NCI-H524 treated with DMSO at 0.1 percent for 48 hours (cell line): ENCODE data around the gene TRIM39.

Experiments
- DNase-seq: peaks from one replicate; lab custom pipeline; 2025; lab: John Stamatoyannopoulos, UW

Gene TRIM39

DNA sequence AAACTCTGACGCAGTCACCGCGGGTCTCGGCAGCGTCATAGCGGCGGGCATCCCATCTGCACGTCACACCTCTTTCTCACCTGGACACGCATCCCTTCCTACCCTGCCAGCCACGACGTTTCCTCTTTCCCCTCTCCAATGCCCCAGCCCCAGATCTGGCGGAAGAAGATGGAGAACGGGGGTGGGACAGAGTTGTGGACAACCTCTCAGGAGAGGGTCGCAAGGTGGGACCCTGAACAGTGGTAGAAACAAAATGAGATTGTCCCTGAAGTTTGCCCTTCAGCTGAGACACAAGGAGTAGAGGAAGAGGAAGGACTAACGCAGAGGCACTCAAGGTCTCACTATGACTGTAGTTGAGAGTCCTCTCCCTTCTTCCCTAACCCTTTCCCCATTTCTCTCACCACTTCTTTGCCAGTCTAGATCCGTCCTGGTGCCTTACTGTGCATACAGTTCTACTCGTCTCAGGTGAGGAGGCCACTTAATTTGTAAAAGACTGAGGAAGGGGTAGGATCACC lies 562 bp downstream of the TRIM39 start:
- DNase-seq, result no peak

DNA sequence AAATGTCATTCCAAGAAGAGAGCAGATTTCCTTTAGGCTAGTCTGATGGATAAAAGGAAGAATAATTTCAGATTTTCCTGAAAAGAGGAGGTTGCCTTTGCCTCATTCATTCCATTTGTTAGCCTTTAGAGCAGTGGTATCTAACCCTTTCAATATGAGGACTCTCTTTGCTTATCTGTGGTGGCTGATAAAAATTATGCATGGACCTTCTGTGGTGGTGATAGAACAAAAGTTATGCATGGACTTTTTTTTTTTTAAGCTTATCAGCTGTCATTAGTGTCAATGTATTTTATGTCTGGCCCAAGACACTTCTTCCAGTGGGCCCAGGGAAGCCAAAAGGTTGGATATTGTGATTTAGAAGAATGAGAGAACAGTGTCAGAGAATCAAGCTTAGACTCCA lies 1.7 kb downstream of the TRIM39 start:
- DNase-seq, result no peak

DNA sequence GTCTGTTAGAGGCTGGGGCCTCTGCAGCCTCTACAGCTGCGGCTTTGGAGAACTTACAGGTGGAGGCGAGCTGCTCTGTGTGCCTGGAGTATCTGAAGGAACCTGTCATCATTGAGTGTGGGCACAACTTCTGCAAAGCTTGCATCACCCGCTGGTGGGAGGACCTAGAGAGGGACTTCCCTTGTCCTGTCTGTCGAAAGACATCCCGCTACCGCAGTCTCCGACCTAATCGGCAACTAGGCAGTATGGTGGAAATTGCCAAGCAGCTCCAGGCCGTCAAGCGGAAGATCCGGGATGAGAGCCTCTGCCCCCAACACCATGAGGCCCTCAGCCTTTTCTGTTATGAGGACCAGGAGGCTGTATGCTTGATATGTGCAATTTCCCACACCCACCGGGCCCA lies 2.6 kb downstream of the TRIM39 start:
- no peak for DNase-seq

DNA sequence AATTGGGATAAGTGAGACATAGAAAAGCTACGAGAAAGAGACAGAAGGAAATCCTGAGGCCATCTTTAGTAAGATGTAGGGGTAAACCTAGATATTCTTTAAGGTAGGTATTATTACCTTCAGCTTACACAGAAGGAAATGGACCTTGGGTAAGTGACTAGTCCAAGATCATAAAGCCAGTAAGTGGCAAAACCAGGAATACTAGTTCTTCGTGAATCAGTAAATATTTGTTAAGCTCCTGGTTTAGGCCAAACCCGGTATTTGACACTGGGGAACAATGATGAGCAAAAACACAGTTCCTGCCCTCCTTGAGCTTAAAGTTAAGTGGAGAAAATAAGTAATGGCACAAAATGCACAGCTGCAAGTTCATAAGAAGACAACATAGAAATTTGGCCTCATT lies 5.3 kb downstream of the TRIM39 start:
- no peak for DNase-seq

DNA sequence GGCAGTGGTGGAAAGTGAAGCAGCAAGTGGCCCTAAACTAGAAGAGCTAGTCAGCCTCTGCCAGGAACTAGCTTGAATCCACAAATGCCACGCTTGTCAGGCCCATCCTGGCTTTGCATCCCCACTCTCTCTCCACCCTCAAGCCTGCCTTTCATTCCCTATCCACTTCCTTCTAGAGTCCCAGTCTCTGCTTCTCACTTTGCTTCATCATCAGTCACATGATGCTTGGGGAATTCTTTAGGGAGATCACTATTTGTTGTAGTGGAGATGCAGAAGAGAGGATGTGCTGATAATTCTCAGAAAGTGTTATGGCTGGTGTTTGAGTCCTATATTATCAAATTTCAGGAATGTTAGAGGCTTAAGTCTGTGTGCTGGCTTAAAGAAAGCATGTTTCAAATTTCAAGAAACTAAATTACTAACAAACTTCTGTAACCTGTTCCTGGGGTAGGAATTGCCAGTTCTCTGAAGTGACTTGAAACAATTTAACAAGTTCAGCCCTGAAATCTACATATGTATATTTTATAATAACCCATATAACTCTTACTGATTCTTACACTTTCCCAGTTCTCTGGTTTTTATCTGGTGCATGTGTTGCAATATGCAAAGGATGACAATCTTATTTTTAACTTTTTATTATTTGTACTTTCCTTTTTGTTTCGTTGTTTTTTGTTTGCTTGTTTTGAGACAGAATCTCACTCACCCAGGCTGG lies 7.5 kb downstream of the TRIM39 start:
- no peak for DNase-seq

DNA sequence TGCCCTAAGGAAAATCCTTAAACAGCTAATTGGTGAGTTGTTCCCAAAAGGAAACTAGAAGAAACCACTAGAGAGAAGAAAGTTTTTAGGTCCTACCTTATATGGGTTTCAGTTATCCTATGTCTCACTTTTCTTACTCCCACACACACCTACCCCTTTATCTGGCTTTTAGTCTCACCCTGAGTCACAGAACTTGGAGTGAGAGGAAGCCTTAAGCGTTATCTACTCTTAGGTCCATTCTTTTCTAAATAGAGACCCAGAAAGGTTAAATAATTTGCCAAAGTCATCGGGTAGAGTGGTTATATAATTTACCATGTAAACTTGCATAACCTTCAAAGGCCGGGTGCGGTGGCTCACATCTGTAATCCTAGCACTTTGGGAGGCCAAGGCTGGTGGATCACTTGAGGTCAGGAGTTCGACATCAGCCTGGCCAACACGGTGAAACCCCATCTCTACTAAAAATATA lies 13.9 kb downstream of the TRIM39 start:
- DNase-seq, result no peak

DNA sequence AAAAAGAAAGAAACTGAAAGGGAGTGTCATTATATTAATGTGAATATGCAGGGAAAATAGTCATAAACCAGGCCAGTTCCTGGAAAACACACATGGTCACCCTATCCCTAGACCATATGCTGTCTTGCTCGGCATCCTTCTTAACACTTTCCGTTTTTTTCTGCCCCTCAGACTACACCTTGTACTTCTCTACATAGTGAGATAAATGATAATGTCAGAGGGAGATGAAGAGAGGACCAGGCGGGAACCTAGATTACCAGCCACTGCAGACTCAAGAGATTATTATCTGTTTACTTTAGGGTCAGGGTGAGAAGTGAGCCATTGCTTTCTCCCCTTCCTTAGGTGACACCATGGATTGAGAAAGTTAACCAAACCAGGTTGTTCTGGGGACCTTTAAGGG lies 14.5 kb downstream of the TRIM39 start:
- DNase-seq, result no peak

DNA sequence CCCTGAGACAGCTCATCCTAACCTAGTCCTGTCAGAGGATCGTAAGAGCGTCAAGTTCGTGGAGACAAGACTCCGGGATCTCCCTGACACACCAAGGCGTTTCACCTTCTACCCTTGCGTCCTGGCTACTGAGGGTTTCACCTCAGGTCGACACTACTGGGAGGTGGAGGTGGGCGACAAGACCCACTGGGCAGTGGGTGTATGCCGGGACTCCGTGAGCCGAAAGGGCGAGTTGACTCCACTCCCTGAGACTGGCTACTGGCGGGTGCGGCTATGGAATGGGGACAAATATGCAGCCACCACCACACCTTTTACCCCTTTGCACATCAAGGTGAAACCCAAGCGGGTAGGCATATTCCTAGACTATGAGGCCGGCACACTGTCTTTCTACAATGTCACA lies 15.0 kb downstream of the TRIM39 start:
- no peak for DNase-seq

DNA sequence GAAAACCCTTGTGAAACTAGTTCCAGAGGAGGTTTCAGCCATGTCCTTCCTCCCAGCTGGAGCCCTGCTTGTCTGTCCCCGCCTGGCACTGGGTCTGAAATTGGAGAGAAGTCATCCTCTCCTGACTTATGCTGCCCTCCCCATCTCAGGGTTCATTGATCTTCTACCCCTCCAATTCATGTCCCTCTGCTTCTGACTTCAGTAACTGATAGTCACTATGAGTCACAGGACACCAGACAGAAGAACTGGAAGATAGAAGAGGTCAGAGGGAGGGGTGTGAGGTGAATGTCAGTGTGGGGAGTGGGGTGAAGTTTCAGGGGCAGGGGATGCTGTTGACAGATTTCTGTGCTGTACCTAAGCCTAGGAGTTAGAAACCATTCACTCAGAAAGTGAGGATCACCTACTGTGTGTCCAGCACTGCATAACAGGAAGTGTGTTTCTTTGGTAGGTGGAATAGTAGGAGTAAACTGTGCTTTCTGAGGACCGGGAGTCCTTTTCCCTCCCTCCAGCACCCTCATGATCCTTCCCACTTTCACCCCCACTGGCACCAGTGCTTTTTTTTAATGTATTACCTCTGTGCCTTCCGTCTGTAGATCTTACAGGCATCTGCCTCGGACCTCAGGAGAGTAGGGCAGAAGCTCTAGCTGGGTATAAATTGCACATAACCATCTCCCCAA lies 17.6 kb downstream of the TRIM39 start:
- DNase-seq, result no peak

DNA sequence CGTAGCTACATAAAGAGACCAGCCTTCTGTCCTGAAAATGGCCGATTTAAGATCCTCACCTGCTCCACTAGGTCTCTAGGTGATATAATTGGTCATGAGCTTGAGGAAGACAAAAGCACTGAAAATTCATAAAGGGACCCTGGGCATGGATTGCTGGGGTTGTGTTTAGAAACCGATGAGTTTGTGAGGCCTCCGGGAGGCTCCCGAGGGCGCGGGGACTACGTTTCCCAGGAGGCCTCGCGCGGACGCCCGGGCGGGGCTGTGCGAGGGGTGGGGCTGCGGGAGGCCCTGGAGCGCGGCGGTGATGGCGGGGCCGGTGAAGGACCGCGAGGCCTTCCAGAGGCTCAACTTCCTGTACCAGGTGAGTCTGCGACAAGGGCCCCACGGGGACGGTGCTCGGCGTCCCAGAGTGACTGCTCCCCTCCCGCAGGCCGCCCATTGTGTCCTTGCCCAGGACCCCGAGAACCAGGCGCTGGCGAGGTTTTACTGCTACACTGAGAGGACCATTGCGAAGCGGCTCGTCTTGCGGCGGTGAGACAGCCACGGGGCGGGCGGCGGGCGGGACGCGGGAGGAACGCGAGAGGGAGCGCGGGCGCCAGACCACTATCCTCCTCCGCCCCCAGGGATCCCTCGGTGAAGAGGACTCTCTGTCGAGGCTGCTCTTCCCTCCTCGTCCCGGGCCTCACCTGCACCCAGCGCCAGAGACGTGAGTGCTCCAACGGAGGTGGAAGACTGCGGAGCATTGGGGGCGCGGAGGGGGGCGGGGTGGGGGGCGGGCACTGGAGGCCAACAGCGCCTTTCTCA lies 18.3 kb downstream of the TRIM39 start, which contains the start of gene RPP21:
Gene RPP21, plus strand, starts transcription at position 289 of the 804 bp plus-strand sequence. Its CDS starts 16 bp downstream, at position 305.
- peak; percentile 19 for DNase-seq

DNA sequence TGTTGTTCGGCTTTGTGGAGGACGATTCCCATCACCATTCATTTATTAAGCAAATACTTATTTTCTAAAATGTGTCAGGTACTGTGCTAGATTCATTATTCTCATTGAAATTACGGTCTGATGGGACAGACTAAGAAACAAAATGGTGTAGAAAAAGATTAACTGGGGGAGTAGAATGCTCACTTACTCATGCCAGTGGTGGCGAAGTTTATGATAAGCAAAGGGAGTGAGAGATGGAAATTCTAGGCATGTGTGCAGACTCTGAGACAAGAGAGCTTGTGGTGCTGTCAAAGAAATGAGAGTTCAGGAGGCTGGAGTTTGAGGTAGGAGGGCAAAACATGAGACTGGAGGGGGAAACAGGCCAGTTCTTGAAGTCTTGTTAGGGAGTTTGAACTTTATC lies 19.1 kb downstream of the TRIM39 start:
- no peak for DNase-seq

DNA sequence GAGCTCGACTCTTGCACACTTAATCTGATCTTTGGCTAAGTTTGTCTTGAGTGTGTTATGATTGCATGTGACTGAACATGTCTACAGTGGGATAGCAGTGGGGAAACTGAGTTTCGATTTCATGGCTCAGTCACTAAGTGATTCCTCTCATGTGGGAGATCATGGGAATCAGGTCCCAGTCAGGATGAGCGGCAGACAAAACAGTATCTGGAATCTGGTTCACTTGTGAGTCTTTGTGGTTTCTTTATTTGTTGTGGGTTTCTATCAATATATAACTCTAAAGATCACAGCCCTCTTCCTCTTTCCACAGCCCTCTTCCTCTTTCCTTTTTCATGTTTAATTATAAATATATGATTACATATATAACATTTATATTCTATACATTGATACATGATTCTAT lies 22.2 kb downstream of the TRIM39 start:
- DNase-seq, result no peak

DNA sequence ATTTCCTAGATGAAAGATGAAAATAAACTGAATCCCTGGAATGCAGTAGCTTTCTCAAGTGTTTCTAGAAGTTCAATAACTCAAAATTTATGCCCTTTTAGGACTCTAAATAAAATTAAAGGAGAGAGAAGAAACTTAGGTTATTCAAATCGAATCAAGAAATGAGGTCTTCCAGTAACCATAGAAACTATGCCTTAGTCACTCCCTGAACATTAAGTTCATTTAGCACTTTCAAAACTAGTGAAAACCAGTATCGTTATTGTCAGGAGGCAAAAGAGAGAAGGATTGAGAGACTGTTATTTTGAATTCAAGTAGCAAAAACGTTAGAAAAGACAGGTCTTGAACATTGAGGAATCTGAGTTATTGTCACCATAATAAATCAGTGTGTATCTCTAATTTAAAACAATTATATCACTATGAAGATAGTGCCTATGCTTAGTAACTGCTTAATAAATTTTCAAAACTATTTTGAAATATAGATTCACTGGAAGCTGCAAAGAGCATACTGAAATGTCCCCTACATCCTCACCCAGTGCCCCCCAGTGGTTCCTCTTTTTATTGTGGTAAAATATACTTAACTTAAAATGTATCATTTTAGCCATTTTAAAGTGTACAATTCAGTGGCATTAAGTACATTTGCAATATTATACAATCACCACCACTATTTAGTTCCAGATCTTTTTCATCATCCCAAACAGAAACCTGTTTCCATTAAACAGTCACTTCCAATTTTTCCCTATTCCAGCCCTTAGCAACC lies 22.9 kb downstream of the TRIM39 start:
- no peak for DNase-seq

DNA sequence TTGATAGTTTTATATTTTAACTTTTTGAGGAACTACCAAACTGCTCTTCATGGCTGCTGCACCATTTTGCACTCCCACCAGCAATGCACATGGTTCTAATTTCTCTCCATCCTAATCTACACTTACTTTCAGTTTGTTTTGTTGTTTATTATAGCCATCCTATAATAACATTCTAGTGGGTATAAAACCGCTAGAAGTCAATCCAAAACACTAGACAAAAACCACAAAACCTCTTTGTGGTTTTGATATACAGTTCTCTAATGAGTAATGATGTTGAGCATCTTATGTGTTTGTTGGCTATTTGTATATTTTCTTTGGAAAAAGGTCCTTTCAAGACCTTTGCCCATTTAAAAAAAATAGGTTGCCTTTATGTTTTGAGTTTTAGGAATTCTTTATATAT lies 23.8 kb downstream of the TRIM39 start:
- DNase-seq, result no peak

DNA sequence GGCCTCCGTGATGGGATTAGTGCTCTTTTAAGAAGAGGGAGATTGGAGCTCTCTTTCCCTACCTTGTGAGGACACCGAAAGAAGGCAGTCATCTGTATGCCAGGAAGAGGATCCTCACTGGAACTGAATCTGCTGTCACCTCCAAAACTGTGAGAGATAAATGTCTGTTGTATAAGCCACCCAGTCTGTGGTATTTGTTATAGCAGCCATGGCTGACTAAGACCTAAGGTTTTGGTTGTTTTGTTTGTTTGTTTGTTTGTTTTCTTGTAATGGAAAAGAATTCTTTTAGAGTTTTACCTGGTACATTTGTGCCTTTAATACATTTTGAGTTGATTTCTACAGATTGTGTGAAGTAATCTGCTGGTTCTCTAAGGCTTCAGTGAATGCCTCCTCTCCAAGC lies 25.8 kb downstream of the TRIM39 start:
- no peak for DNase-seq

DNA sequence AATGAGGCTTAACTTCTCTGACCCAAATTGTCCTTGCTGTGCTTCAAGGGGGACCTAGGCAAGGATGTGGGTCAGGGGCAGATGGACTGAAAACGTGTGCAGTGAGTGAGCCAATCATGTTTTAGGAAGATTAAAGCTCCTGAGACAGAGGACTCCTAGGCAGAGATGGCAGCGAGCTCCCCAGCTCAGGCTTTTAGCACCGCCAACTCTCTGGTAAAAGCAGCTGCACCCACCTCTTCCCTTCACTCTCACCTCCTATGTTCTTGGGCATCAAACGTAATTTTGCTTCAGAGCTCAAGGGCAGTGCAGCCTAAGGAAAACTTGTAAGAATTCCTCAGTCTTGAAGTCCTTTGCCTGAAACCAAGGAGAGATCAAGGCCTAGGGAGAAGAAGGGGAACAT lies 28.6 kb downstream of the TRIM39 start:
- no peak for DNase-seq

DNA sequence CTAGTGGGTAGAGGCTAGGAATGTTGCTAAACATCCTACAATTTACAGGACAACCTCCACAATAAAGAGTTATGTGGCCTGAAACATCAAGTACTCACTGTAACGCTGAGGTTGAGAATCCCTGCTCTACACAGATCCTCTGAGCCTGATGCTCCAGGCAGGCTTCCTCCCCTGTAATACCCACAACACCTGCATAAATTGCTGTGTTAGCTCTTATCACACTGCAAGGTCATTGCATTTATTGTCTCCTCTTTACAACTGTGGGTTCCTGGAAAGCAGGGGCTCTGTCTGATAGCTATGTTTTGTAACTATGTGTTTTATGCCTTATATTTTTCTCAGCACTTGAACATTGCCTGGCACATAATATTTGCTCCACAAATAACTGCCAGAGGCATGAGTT lies 29.8 kb downstream of the TRIM39 start:
- no peak for DNase-seq

DNA sequence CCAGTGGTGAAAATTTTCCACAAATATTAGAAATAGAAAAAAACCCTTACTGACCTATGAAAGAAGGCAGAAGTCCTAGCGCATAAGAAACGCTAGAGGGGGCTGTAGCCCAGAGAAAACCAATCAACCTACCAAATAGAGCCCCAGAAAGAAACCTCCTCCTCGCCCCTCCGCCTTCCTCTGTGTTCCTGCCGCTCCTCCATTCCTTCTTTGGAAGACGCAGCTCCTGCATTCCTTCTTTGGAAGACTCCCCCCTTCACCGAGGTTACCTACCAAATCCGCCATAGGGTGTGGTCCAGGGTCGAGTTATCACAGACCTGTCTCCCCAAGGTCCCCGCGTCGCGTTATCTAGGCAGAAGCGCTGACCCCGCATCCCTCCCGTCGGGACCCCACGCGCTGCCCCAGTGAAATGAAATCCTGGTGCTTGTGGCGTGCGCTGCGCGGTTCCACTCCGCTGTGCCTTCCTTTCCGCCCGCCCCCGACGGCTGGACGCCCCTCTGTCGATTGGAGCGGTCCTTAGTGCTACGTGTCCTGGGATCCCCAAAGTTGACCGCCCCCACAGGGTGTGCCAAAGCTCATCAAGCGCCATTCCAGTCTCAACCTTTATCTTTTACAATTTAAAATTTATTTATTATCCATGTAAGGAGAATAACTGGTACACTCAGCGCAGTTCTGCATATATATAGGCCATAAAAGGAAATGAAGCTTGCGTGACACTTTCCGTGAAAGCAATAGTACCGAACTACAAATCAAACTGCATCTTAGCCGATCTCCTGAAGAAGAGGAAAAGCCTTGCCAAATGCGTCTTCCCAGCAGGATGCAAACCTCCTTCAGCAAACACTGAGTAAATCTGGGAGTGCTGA lies 31.2 kb downstream of the TRIM39 start:
- no peak for DNase-seq

DNA sequence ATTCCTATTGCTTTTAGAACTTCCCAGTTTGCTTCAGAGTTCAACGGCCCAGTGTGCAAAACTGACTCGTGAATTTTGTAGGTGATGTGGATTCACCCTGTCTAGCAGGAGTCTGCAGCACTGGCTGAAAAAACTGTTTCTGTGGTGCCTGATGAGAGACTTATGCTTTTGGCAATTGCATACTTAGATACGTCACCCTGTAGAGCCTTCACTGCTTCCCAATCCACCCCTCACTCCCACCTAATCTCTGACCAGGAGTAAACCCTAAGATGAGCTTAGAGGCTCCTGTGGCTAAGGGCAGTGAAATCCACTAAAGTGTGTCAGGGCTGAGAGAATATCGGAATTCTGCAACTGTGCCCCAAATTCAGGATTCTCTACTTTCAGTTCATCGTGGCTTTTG lies 32.5 kb downstream of the TRIM39 start:
- no peak for DNase-seq

DNA sequence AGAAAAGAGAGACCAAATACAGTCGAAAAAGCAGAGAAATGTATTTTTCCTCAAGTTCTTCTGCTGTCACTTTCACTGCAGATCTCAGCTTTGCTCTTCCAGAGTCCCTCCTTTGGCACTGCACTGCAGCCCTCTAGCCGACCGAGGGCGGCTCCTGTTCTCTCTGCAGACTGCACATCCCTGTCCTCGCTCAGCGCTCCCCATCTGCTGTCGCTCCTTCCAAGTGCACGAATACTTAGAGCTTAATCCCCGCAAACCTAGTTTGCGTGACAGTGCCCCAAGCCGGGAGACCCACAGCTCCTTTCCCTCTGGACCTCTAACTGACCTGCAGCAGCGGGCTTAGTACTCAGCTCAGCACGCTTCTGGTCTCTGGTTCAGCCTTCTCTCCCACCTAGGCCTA lies 33.4 kb downstream of the TRIM39 start:
- no peak for DNase-seq

DNA sequence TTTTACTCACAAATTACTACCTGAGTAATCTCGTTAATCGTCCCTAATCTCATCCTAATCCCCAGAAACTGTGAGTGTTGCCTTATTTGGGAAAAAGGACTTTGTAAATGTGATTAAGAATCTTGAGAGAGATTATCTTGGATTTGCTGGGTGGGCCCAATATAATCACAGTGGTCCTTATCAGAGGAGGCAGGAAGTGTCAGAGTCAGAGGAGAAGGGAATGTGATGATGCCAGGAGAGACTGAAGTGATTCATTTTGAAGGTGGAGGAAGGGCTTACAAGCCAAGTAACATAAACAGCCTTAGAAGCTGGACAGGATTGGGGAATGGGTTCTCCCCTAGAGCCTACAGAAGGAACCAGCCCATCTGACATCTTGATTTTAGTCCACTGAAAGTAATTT lies 34.9 kb downstream of the TRIM39 start:
- no peak for DNase-seq
